HL-60 (cell line): ENCODE measurements around the gene CDK15.

Experiments
- POLR2AphosphoS5 ChIP-seq: IDR thresholded peaks from 2 replicates; pipeline ENCODE4 v1.6.1; 2012; ENCODE audit warnings: low read depth
- TF ChIP-seq, protein P1 (sequence below): IDR thresholded peaks from one replicate; pipeline ENCODE4 v1.5.1; 2011; ENCODE audit warnings: low read length, control low read depth, inconsistent platforms; ENCODE audit not compliant: insufficient read depth
- TF ChIP-seq, protein P2 (sequence below): IDR thresholded peaks from 2 replicates; pipeline ENCODE4 v1.6.1; 2012; ENCODE audit warnings: low read depth; ENCODE audit not compliant: insufficient replicate concordance

DNA sequence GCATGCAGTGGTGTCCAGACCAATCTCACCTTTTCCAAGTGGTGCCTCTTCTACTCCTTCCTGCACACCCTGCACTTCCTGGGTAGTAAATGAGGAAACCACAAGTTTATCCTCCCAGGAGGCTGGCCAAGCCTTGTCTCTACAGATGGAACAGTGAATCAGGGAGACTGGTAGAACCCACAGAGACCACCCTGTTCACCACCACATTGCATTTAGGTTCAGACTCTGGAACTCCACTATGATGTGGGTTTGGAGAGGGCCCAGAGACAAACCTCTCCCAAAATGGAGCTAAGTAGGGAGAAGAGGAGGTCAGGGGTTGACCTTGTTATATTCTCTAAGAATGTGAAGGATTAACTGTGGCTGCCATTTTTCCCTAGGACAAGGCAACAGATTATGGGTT, 124.5 kb downstream of the CDK15 start:
- TF ChIP-seq, protein P1, sequence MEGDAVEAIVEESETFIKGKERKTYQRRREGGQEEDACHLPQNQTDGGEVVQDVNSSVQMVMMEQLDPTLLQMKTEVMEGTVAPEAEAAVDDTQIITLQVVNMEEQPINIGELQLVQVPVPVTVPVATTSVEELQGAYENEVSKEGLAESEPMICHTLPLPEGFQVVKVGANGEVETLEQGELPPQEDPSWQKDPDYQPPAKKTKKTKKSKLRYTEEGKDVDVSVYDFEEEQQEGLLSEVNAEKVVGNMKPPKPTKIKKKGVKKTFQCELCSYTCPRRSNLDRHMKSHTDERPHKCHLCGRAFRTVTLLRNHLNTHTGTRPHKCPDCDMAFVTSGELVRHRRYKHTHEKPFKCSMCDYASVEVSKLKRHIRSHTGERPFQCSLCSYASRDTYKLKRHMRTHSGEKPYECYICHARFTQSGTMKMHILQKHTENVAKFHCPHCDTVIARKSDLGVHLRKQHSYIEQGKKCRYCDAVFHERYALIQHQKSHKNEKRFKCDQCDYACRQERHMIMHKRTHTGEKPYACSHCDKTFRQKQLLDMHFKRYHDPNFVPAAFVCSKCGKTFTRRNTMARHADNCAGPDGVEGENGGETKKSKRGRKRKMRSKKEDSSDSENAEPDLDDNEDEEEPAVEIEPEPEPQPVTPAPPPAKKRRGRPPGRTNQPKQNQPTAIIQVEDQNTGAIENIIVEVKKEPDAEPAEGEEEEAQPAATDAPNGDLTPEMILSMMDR, result no peak
- TF ChIP-seq, protein P2, sequence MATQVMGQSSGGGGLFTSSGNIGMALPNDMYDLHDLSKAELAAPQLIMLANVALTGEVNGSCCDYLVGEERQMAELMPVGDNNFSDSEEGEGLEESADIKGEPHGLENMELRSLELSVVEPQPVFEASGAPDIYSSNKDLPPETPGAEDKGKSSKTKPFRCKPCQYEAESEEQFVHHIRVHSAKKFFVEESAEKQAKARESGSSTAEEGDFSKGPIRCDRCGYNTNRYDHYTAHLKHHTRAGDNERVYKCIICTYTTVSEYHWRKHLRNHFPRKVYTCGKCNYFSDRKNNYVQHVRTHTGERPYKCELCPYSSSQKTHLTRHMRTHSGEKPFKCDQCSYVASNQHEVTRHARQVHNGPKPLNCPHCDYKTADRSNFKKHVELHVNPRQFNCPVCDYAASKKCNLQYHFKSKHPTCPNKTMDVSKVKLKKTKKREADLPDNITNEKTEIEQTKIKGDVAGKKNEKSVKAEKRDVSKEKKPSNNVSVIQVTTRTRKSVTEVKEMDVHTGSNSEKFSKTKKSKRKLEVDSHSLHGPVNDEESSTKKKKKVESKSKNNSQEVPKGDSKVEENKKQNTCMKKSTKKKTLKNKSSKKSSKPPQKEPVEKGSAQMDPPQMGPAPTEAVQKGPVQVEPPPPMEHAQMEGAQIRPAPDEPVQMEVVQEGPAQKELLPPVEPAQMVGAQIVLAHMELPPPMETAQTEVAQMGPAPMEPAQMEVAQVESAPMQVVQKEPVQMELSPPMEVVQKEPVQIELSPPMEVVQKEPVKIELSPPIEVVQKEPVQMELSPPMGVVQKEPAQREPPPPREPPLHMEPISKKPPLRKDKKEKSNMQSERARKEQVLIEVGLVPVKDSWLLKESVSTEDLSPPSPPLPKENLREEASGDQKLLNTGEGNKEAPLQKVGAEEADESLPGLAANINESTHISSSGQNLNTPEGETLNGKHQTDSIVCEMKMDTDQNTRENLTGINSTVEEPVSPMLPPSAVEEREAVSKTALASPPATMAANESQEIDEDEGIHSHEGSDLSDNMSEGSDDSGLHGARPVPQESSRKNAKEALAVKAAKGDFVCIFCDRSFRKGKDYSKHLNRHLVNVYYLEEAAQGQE, result no peak
- TF ChIP-seq POLR2AphosphoS5, result no peak
